ENCODE data around the gene GABRA5.

- TF ChIP-seq, protein P1, sequence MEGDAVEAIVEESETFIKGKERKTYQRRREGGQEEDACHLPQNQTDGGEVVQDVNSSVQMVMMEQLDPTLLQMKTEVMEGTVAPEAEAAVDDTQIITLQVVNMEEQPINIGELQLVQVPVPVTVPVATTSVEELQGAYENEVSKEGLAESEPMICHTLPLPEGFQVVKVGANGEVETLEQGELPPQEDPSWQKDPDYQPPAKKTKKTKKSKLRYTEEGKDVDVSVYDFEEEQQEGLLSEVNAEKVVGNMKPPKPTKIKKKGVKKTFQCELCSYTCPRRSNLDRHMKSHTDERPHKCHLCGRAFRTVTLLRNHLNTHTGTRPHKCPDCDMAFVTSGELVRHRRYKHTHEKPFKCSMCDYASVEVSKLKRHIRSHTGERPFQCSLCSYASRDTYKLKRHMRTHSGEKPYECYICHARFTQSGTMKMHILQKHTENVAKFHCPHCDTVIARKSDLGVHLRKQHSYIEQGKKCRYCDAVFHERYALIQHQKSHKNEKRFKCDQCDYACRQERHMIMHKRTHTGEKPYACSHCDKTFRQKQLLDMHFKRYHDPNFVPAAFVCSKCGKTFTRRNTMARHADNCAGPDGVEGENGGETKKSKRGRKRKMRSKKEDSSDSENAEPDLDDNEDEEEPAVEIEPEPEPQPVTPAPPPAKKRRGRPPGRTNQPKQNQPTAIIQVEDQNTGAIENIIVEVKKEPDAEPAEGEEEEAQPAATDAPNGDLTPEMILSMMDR (IDR thresholded peaks at IDR 0.05) = no peak
- no peak for TF ChIP-seq POLR2A (IDR thresholded peaks at IDR 0.05)
Measured at GRCh38 chr15:26928051-26928450, 61.2 kb downstream of the GABRA5 start.
